CD4-positive, alpha-beta T cell treated with Interleukin-17A for 1 hour (primary cell): ENCODE data around the gene GNG11.
"Not testable (repeated sequence)": the region's sequence is repeated elsewhere in the genome, so short reads cannot be mapped to it uniquely, and the experiment has no call there.

ENCODE experiments used
- DNase-seq: peaks from one replicate; pipeline ENCODE4 v3.0.0-alpha.2; 2020

Gene GNG11

DNA sequence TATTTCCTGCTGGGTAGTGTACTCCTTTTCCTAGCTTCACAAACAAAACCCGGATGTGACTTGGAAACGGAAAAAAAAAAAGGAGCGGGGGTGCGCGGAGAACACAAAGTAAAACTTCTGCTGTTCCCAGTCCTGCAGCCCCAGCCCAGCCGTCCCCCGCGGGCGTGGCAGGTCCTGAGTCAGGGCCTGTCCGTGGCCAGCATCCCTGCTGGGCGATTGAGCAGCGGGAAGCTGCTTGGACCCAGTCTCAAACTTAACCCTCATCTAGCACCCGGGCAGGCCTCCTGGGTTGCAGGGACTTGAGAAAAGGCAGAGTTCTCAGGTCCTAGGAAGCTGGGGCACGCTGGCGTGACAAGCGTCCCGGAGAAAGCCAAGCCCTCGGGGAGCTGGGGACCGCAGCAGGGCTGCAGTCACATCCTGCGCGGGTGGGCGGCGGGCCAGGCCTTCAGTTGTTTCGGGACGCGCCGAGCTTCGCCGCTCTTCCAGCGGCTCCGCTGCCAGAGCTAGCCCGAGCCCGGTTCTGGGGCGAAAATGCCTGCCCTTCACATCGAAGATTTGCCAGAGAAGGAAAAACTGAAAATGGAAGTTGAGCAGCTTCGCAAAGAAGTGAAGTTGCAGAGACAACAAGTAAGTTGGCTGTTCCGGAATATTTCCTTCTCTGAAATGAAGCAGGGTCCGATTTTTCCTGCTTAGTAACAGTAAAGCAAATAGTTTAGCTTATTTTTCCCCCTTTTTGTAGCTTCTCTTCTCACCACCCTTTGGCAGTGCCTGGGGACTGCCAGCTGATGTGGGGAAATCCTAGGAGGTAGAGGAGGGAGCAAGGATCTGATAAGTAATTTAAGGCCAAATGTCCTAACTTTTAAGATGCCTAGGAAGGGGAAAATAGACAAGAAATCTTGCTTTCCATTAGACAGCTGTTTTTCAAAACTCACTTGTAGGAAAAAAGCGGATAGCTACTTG lies at the start of gene GNG11:
GNG11 (plus strand) TSS at position 129 of the 960 bp plus-strand sequence; CDS start at position 532, 403 bp downstream.
- no peak for DNase-seq

DNA sequence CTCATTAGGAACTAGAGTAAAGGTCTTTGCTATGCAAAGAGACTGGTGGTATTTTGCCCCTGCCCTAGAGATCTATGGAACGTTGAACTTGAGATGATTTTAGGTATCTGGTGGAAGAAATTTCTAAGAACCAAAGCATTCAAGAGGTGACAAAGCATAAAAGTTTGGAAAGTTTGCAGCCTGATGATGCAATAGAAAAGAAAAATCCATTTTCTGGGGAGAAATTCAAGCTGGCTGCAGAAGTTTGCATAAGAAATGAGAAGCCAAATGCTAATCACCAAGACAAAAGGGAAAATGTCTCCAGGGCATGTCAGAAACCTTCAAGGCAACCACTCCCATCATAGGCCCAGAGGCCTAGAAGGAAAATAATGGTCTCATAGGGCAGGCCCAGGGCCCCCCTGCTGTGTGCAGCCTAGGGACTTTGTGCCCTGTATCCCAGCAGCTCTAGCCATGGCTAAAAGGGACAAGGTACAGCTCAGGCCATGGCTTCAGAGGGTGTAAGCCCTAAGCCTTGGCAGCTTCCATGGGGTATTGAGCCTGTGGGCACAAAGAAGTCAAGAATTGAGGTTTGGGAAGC lies 47.4 kb upstream of the GNG11 start:
- no peak for DNase-seq

DNA sequence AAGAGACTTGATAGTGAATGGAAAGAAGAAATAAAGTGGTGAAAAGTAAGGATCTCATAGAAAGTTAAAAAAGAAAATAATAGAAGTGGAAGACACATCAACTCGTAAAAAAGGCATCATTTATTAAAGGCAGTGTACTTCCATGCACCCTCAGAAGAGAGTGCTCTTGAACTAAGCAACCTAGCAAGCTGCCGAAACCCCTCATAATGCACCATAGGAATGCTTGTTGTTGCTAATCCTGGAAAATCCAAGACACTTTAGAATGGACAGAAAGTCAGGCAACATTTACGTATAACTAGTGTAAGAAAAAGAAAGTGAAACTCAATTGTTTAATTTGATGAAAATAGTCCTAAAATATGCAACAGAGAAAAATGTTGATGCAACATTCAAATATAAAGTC lies 43.8 kb upstream of the GNG11 start:
- no peak for DNase-seq

DNA sequence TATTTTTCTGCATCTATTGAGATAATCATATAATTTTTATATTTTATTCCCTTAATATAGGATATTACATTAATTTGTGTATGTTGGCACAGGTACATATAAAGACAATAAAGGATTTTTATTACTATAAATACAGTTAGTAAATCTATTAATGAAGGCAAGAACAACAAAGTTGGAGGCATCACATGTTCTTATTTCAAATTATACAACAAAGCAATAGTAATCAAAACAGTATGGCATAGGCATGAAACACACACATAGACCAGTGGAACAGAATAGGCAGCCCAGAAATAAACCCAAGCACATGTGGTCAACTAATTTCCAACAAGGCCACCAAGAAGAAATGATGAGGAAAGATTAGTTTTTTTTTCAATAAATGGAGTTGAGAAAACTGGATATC lies 42.2 kb upstream of the GNG11 start:
- DNase-seq, result no peak

DNA sequence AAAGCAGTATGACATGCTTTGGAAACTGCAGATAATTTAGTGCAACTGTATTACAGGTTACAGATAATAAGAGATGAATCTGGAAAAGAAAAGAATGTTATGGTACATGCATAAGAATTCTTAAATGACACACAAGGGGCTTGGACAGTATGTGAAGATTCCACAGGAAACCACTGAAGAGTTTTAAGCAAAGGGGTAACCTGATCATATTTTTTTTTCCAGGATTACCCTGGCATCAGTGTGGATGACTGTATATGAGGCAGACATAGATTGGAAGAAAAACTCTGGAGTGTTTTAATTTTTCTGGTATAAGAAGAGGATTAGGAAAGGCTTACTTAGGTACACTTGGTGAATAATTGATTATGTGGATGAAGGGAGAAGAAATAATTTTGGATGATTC lies 39.1 kb upstream of the GNG11 start:
- no peak for DNase-seq

DNA sequence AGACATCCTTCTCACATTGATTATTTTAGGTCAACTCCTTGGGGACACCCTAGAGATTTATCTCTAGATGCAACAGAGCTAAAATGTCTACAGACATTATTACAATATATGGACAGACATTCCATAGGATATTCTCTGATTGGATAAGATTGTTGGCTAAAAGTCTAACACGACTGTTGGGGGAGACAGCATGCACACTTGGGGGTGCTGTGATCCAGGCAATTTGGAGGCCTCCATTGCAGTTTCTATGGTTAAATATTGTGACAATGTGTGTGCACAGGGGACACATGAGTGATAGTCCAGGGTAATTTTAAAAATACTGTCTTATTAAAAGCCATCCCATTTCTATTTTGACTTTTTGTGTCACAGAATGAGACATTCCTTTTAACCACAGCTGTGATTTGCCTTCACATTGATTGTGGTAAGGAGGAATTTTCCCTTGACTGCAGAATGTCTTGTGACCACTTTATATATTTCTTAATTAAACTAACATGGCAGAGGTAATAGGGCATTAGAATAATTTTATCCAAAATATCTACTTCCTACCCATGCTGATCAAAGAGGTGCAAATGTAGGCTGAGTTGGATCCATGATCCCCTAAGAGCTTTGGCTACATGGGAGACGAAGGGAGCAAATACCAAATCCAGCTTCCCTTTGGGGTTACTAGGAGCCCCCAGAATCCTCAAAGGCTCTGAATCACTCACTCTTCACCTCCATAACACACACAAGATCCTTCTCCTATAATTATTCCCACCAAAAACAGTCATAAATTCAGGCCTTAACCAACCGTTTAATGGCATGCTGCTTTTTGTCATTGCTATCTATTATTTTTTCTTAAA lies 38.2 kb upstream of the GNG11 start:
- DNase-seq, result no peak

DNA sequence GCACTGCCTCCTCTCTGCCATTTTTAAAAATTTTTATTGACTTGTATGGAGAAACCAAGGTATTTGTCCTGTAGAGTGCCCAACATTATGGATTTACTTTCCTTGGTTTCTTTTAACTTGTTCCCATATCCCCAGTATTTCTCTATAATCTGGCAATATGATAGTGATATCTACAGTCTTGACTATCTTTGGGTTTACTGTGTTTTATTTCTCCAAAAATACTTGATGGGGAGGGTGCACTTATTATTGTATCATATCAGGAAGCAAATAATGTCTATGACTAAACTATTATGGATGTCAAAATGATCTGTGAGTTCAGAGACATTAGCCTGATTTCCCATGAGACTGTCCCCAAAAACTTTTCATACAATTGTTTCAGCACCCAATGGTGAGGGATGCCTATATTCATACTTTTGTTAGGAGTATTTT lies 37.6 kb upstream of the GNG11 start:
- no peak for DNase-seq

DNA sequence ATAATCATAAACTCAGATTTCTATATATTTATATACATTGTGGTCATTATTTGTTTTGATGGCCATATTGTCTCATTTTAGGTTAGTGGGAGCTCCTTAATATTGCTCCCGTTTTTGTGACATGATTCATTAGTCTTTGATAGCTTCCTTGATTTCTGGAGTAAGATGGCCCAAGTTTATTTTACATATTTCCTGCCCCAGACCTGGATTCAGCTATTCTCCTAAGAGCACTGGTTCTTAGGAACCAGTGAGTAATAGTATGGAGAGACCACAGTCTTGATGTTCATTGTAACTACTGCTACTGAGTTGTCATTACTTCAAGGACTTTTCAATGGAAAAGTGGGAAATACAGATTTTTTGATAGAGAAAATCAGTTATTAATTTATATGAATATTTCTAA lies 37.0 kb upstream of the GNG11 start:
- DNase-seq, result no peak

DNA sequence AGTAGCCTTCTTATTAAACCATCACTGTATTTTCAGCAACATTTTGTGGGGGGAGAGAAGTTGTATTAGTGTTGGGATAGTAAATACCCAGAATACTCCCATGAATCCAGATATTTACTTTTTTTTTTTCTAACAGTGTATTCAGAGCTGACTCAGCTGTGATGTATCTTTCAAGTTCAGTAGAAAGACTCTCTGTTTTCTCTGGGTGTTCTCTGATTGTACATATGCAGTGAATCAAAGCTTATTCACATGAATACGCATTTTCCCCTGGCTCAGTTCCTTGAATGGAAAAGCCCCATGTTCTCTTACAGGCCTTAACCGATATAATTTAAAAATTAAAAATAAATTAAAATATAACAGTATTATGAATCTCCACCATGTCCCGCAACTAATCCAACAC lies 32.3 kb upstream of the GNG11 start:
- DNase-seq, result no peak

DNA sequence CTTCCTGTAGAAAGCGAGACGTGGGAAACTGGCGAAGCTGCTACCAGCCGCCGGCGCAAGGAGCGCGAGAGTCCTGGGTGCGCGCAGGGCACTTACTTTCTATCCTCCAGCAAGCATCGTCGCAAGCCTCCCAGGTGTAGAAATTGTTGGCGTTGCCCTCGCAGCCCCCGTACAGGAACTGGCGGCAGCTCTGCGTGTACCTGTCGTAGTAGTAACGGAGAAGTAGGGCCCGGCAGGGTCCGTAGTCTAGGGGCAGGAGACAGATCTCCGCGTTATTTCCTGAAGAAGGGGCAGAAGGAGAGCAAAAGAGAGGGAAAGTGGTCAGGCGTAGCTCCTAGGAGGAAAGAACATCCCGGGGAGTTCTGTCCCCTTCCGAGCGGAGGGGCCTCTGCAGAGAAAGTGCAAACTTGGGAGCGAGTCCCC lies 31.5 kb upstream of the GNG11 start:
- DNase-seq, result no peak

DNA sequence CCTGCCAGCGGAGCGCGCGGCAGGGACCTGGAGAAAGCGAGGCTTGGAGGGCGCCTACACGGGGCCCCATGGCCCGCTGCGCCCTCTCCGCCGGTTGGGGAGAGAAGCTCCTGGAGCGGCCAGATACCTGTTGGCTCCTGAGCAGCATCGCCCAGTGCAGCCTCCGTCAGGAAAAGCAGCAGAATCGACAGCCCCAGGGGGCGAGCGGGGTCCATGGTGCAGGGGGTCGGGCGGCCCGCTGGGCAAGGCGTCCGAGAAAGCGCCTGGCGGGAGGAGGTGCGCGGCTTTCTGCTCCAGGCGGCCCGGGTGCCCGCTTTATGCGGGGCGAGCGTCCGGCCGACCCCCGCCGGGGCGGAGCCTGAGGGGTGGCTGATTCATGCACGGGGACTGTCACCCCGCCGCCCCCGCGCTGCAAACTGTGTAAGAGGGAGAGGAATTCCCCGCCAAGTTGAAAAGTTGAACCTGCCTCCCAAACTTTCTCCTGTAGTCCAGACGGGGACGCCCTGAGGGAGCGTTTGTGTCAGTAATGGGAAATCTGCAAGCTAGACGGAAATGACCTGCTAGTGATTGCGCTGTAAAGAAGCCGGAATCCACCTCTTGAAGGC lies 31.0 kb upstream of the GNG11 start, which contains the start of gene TFPI2:
TFPI2 (minus strand) TSS at position 290 of the 605 bp plus-strand sequence; CDS start at position 215, 75 bp downstream.
- no peak for DNase-seq

DNA sequence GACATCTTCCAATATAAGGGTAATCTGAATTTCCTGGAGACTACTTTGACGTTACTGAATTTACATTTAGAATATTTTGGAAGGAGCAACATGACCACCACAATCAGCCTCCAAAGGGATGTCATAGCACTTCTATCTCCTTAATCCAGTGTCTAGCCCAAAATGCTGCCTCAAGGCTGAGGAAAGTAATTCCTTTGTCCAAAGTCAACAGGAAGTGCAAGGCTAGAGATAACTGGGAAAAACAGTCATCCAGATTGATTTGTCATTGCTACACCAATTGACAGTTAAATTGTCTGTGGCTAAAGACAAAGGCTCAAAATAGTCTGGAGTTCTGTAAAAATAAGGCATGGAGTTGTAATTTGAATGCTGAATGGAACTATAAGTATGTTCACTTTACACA lies 27.1 kb upstream of the GNG11 start:
- DNase-seq, result no peak

DNA sequence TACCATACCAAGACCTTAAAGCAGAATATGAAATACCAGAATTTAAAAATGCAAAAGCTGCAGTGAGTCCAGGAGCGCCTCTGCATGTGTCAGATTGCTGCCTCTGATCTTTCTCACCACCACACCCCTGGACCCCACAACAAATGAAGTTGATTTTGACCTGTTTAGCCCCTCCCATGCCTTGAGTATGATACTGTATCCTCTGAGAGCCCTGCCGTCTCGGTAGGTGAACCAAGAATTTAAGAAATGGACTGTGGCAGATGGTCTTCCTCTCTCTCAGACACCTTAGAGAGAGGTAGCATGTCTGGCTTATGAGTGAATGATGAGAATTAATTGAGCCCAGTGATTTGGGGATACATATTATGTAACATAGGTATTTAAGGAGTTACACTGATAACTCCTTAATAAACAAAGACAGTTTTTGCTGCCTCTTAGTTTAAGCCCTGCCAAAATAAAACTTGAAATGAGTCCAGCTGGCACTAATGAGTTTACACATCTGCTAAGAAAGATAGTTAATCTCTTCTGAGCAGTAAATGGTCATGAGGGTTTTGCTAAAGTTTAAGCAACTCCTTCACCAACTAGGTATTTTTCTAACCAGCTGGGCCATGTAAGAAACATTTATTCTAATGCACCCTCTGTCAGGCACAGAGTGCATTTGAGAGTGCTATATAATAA lies 26.4 kb upstream of the GNG11 start:
- DNase-seq, result no peak

DNA sequence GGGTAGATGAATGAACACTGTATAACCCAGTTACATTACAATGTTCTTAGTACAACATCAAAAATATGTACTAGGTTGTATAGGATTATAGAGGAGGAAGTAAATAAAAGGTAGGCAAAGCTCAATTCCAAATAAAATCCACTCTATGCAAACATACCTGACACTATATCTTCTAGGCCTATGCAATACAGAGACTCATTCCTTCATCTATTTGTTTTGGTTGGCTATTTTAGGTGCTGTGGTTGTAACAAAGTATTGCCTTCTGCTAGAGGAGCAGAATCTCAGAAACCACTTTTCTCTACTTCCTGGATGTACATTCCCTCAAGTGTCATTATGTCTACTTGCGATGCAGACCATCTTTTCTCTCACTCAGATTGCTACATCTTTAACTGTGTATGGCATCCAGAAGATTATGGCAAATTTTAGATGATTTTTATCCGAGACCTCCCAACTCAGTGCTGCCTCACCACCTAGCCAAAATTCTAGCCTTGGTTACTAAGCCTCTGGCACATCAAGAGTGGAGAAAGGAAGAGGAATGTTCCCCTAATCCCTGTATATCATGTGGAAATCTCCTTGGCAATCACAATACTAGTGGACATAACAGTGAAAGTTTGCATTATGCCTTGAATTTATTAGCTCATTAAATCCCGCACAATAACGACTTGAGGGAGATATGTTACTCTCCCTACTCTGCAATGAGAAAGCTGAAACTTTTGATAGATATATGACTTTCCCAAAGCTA lies 25.5 kb upstream of the GNG11 start:
- DNase-seq, result no peak

DNA sequence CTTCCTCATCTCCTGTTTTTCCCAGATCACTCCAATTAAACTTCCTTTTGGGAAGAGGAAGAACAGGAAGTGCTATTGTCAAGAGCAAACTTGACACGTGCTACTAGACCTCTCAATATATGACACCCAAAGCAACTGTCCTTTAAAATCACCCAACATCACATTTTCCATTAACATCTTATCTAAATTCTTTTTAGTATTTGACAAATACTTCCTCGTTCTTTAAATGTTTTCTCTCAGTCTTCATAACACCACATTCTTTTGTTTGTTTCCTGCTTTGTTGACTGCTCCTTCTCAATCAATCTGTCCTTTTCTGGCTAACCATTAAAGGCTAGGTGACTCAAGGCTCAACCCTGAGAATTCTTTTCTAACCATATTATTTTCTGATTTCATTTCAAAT lies 23.9 kb upstream of the GNG11 start:
- DNase-seq, result no peak

DNA sequence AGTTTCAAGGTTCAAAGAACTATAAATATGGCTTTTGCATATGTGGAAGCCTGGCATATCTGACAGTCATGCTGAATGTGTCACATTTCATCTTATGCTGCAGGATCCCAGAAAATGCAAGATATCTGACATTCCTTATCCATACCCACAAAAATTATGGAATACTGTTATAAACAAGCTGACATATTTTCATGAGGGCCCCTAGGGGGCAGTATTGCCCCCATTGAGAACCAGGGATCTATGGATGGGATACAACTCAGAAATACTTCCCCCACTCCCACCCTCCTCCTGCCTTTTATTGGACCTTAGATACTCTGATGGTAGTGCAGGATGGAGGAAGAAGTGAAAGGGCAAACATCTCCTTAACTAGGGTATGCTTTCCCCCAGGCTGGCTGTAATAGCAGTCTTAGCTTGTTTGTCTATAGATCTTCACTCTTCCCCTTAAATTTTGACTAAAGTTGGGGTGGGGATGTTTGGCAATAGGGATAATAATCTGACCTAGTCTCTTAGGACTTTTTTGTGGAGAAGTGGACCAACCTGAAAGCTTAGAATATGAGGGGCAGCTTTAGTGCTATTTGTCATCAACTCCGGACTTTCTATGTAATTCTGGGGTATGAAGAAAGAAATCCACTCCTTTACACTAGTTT lies 18.6 kb upstream of the GNG11 start:
- DNase-seq, result no peak

DNA sequence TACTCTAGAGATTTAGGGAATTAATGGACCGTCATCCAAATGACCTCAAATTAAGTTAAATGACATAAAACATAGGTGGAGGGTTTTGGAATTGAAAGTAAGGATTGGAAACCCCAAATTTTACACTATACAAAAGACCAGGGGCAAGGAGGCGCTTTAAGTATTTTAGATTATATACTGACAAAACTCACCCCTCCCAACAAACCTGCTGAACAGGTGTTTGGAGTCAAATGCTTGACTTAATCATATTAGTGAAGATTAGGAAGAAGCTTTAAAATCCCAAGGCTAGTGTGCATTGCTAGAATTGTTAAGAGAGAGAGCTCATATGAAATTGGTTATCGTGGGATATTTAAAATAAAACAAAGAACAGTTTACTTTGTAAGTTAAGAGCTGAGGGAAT lies 15.3 kb upstream of the GNG11 start, which contains the start of gene GNGT1:
GNGT1 (plus strand) TSS at position 301 of the 400 bp plus-strand sequence. CDS start 180 bp downstream, outside the sequence.
- DNase-seq, result no peak

DNA sequence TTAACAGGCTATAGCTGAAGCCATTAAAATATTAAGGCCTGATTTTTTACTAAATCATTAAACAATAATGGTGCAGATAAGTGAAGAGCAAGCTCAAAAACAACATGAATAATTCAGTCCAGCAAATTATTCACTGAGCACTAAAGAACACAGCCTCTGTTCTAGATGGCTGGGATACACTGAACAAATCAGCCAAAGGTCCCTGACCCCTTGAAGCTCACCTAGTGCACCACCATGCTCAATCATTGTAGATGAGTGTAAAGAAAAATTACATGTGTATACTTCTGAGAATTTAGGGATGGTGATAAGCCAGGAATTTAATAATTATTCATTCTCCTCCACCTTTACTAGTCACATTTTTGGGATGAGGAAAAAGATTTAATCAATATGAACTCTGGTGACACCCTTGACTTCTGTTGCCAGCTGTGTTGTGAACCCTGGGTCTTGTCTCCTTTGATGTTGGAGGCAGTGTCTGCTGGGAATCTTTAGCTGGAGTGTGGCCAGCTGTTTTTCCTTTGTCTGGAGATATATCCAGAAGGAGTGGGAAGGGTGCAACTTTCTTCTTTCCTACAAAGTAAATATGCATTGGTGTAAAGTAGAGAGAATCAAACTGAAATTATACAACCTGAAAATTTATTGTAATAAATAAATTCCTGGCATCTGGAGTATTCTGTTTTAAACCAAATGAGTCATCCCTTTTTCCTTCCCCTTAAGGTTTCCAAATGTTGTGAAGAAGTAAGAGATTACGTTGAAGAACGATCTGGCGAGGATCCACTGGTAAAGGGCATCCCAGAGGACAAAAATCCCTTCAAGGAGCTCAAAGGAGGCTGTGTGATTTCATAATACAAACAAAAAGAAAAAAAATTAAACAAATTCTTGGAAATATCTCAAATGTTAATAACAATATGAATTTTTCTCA lies 11.2 kb upstream of the GNG11 start:
- DNase-seq, result no peak

DNA sequence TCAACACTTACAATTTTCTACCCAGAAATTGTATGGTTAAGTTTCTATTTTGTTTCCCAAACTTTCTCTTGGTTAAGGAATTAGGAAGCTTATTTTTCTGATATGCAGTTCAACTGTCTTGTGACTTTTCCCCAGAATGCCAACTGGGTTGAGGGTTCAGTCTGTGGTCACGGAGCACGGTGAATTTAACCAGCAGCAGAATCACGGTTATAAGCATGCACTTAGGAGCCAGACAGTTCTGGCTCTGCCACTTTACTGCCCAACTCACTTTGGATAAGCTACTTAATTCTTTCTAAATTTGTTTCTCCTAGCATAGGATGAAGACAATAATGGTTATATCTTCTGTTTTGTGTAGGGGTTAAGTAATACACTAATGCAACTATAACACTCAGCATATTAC lies 10.3 kb upstream of the GNG11 start:
- not testable (repeated sequence) for DNase-seq

DNA sequence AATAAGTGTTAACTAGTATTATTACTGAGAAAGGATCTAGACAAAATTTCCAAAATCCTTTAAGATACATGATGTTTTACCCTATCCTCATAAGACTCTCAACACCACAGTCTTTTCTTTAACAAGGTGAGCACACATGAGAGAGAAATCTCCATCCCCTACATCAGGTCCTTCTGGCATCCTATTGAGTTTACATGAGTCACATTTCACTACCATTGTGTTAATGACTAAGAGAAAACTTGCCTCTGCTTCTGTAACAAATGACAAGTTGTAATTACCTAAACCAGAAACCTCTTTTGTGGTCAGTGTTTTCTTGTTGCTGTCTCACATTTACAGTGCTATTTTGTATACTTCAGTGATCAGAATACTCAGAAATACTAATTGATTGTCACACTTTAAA lies 9.9 kb upstream of the GNG11 start:
- not testable (repeated sequence) for DNase-seq
